Measurements from ENCODE around the gene TMEM272. TPM values are rescaled to one million over a fixed set of nuclear protein-coding genes. Genes with fewer than 3 reads are reported as not detected.

The TMEM272 gene
- total RNA-seq, 4 donors from 2014 or later: not detected

DNA sequence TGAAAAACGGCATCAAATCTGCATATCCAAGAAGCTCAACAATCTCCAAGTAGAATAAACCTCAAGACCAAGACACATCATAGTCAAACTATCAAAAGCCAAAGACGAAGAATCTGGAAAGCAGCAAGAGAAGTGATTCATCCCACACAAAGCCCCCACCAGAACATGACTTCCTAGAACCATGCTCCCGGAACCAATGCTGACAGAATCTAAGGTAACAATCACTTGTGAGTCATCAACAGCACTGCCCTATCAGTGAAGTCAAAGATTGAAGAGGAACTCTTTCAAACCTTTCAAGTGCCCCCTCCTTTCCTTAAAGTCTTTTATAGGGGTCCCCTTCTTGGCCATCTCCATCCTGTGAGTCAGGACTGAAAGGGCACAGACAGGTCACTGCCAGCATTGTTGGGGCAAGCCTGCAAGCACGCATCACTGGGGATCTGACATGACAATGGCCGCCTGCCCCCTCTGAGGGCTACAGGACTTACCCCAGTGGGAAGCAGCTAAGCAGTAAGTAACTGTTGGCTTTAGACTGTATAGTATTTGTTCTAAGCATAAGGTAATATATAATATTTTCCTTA is 16.8 kb upstream of the TMEM272 start, which contains the start of gene CCDC70:
Gene CCDC70 (plus strand): TSS at position 247 of the 578 bp plus-strand sequence. CDS start 3,443 bp downstream, outside the sequence.
- in situ Hi-C loops (cut with MboI; ENCODE audit: low pct_ligation_motif_present in 1 of 4, low pct_unique_long_range_greater_than_20kb in 1 of 4, low sequenced_read_pairs in 3 of 4) (no loop called here), intact Hi-C loops (cut with DNase I; ENCODE audit: low total_unique reads) (loop anchor here (1.0 kb wide), 1 partner anchor 21 kb away; no protein-coding TSS in a partner anchor)
- H3K4me1 ChIP-seq: no peaks in the 10 kb centered on the region
- no peak within 1 kb of the TSS for H3K27ac ChIP-seq
- 85 to 94% methylated on average over 4 to 5 of the region's 5 CpGs for WGBS, 2 donors (ENCODE audit: low coverage in 1 of 2)
- H3K9me3 ChIP-seq: no peaks in the 10 kb centered on the region
- H3K4me3 ChIP-seq: no peak within 1 kb of the TSS
- H3K36me3 ChIP-seq: no peaks in the 10 kb centered on the region
- H3K27me3 ChIP-seq: no peaks in the 10 kb centered on the region
- TF ChIP-seq POLR2AphosphoS5 (IDR thresholded peaks at IDR 0.05) (no peak), POLR2A (IDR thresholded peaks at IDR 0.05) (no peak), EP300 (IDR thresholded peaks at IDR 0.05; ENCODE audit: low read depth) (no peak)
- TF ChIP-seq, protein P1, sequence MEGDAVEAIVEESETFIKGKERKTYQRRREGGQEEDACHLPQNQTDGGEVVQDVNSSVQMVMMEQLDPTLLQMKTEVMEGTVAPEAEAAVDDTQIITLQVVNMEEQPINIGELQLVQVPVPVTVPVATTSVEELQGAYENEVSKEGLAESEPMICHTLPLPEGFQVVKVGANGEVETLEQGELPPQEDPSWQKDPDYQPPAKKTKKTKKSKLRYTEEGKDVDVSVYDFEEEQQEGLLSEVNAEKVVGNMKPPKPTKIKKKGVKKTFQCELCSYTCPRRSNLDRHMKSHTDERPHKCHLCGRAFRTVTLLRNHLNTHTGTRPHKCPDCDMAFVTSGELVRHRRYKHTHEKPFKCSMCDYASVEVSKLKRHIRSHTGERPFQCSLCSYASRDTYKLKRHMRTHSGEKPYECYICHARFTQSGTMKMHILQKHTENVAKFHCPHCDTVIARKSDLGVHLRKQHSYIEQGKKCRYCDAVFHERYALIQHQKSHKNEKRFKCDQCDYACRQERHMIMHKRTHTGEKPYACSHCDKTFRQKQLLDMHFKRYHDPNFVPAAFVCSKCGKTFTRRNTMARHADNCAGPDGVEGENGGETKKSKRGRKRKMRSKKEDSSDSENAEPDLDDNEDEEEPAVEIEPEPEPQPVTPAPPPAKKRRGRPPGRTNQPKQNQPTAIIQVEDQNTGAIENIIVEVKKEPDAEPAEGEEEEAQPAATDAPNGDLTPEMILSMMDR (IDR thresholded peaks at IDR 0.05): no peak
- no peak for DNase-seq

DNA sequence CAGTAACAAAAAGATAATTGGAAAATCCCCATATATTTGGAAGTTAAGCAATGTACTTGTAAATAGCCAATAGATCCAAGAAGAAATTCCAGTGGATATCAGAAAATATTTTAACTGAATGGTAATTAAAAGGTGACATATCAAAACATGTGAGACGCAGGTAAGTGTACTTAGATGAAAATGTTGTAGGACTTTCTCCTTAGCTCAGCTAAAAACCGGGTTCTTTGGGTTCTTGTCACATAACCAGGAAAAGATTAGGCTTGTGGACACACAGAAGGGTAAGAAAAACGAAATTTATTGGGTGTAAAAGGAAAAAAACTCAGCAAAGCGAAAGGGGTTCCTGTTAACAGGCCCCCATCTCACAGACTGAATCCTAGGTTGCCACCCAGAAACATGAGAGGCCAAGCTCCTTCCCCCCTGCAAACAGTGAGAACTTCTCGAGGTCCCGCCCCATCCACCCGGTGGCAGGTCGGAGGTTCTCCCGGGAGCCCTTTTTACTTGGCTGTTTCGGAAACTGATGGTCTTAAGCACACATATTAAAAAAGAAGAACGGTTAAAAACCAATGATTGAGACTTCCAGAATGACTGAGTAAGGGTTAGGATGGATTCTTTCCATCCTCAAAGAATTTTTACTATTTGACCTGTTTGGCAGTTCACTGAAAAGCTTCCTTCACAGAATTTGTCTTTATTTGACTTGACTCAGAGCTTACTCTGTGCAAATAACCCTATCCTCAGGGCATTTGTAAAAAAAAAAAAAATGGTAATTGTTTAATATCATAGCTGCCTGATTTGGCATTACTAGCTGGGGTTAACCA is 13.7 kb upstream of the TMEM272 start:
- Histone ChIP-seq H3K27ac (no peak overlapping the region), H3K4me3 (no peak overlapping the region), H3K27me3 (no peaks in the 10 kb centered on the region), H3K4me1 (no peaks in the 10 kb centered on the region), H3K36me3 (no peaks in the 10 kb centered on the region), H3K9me3 (no peaks in the 10 kb centered on the region)
- no peak for TF ChIP-seq POLR2A (IDR thresholded peaks at IDR 0.05)
- 66 to 68% methylated on average over 5 to 11 of the region's 11 CpGs for WGBS, 2 donors (ENCODE audit: low coverage in 1 of 2)
- in situ Hi-C loops (cut with MboI; ENCODE audit: low pct_ligation_motif_present in 1 of 4, low pct_unique_long_range_greater_than_20kb in 1 of 4, low sequenced_read_pairs in 3 of 4) (no loop called here), intact Hi-C loops (cut with DNase I; ENCODE audit: low total_unique reads) (no loop called here)
- no peak for DNase-seq

DNA sequence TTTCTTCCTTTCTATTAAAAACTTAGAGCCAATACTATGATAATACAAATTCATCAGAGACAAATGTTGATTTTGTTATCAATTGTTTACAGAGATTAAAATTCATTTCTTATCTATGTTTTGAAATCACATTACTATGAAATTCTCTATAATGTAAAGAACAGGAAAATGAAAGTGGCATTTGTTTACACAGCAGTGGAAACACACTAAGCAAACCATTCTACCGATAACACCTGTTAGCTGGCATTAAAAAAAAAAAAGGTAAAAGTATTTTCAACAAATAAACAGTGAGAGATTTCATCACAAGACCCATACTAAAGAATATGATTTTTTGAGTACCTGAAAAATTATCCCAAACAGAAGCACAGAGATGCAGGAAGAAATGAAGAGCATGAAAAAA is 12.0 kb upstream of the TMEM272 start:
- no peaks in the 10 kb centered on the region for H3K36me3 ChIP-seq
- H3K9me3 ChIP-seq: no peaks in the 10 kb centered on the region
- TF ChIP-seq POLR2A (IDR thresholded peaks at IDR 0.05) (no peak), EP300 (IDR thresholded peaks at IDR 0.05; ENCODE audit: low read depth) (no peak), POLR2AphosphoS5 (IDR thresholded peaks at IDR 0.05) (no peak)
- TF ChIP-seq, protein P1 (IDR thresholded peaks at IDR 0.05): no peak
- no peak for DNase-seq
- no peak overlapping the region for H3K27ac ChIP-seq
- H3K4me1 ChIP-seq: no peaks in the 10 kb centered on the region
- in situ Hi-C loops (cut with MboI; ENCODE audit: low pct_ligation_motif_present in 1 of 4, low pct_unique_long_range_greater_than_20kb in 1 of 4, low sequenced_read_pairs in 3 of 4) (no loop called here), intact Hi-C loops (cut with DNase I; ENCODE audit: low total_unique reads) (no loop called here)
- 38 to 64% methylated on average over 1 of the region's 1 CpG for WGBS, 2 donors (ENCODE audit: low coverage in 1 of 2)
- no peak overlapping the region for H3K4me3 ChIP-seq
- no peaks in the 10 kb centered on the region for H3K27me3 ChIP-seq

DNA sequence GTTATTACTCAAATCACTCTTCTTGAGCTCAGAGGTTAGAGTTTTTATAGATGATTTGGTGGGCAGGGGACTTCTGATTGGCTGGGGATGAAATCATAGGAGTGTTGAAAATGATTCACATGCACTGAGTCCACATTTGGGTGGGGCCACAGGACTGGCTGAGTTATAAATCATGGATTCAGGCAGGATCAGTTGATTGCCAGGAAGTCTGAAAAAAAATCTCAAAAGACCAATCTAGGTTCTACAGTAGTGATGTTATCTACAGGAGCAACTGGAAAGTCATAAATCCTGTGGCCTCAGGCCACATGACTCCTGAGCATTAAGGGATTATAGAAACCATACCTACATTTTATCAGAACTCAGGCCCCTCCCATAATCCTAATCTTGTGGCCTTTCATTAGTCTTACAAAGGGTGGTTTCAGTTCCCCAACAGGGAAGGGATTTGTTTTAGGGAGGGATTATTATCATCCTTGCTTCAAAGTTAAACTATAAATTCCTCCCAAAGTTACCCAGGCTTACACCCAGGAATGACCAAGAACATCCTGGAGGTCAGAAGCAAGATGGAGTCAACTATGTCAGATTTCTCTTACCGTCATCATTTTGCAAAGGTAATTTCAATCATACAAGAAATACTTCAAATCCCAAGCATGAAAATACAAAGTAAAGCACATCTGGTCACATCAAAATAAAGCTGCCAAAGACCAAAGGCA is 11.2 kb upstream of the TMEM272 start:
- Histone ChIP-seq H3K27me3 (no peaks in the 10 kb centered on the region), H3K36me3 (no peaks in the 10 kb centered on the region), H3K27ac (no peak overlapping the region), H3K4me3 (no peak overlapping the region), H3K9me3 (no peaks in the 10 kb centered on the region), H3K4me1 (no peaks in the 10 kb centered on the region)
- WGBS, 2 donors (ENCODE audit: low coverage in 1 of 2): 91 to 100% methylated on average over 1 of the region's 1 CpG
- in situ Hi-C loops (cut with MboI; ENCODE audit: low pct_ligation_motif_present in 1 of 4, low pct_unique_long_range_greater_than_20kb in 1 of 4, low sequenced_read_pairs in 3 of 4): no loop called here
- peak; percentile 38 for DNase-seq
- TF ChIP-seq, protein P1 (IDR thresholded peaks at IDR 0.05): no peak
- no peak for TF ChIP-seq EP300 (IDR thresholded peaks at IDR 0.05; ENCODE audit: low read depth)
- no peak for TF ChIP-seq POLR2A (IDR thresholded peaks at IDR 0.05)
- no peak for TF ChIP-seq POLR2AphosphoS5 (IDR thresholded peaks at IDR 0.05)
- intact Hi-C loops (cut with DNase I; ENCODE audit: low total_unique reads): no loop called here

Measured in transverse colon (tissue), 4 donors.